KOPT-K1 (cell line): ENCODE results near the gene NECTIN3.

Experiments used
- H3K27ac ChIP-seq: fragments of 200-600 bp; sonication (generic); 2 replicates; pipeline ENCODE4 v1.5.1; 2016; ENCODE audit warnings: antibody characterized with exemption, mild to moderate bottlenecking, low read depth, low read length; ENCODE audit not compliant: poor library complexity, severe bottlenecking
- H3K36me3 ChIP-seq: fragments of 200-600 bp; sonication (generic); 2 replicates; pipeline ENCODE4 v1.5.1; 2017; ENCODE audit warnings: antibody characterized with exemption, mild to moderate bottlenecking, low read length, moderate library complexity; ENCODE audit not compliant: insufficient read depth
- H3K9me3 ChIP-seq: fragments of 200-600 bp; sonication (generic); 2 replicates; pipeline ENCODE4 v1.5.1; 2017; ENCODE audit warnings: antibody characterized with exemption, low read length, mild to moderate bottlenecking; ENCODE audit not compliant: insufficient read depth, poor library complexity, severe bottlenecking

NECTIN3 gene

DNA sequence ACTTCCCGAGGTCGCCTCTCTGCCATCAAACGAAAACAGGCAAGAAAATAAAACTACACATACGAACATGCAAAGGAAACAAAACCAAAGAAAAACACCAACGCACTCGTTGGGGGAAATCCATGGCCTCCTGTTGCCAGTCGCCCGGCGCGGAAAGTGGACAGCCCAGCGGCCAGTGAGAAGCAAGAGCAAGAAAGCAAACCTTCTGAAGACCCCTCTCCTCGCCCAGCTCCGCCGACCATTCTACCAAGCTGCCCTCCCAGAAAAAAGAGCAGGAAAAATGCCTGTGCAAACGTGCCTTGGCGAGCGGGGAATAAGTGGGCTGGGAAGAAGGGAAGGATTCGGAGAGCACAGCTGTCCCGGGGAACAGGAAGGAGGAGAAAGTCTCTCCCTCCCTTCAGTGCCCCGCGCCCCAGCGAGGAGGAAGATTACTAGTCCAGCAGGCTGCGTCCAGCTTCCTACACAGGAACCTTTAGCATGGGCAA is 802 bp upstream of the NECTIN3 start:
- Histone ChIP-seq H3K27ac (peak overlapping the region; percentile 42), H3K36me3 (no peaks in the 10 kb centered on the region), H3K9me3 (no peaks in the 10 kb centered on the region)

DNA sequence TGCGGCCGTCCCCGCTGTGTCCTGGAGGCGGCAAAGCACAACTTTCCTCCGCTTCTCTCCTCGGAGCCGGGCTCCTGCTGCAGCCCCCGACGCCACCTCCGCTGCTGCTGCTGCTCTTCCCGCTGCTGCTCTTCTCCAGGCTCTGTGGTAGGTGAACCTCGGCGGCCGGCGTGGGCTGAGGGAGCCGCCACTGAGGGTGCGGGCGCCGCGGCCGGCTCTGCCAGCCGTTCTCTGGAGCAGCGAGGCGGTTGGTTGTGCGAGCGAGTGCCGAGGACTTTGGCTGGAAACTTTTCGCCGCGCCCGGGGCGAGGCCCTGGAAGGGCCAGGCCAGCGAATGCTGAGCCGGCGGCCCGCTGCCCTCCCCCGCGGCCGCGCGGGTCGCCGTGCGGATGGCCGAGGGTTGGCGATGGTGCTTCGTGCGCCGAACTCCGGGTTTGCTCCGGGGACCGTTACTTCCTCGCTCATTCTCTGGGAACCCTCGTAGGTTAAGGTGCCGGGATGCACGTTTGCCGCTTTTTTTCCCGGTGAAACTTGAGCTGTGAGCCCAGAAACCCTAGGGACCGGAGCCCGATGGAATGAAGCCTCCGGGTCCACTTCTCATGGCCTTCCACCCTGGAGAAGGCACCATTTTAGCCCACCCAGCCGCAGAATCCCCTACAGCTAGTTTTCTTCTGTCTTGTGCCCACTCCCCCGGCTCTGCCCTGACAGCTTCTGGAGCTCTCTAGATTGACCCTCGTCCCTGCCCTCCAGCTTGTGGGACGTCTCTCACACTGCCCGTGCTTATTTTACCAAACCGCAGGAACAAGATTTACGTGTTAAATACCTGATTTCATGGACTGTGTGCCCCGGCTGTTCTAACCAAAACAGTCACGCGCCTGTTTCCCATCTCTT is 660 bp downstream of the NECTIN3 start:
- Histone ChIP-seq H3K9me3 (no peaks in the 10 kb centered on the region), H3K27ac (peak overlapping the region; percentile 62), H3K36me3 (no peaks in the 10 kb centered on the region)

DNA sequence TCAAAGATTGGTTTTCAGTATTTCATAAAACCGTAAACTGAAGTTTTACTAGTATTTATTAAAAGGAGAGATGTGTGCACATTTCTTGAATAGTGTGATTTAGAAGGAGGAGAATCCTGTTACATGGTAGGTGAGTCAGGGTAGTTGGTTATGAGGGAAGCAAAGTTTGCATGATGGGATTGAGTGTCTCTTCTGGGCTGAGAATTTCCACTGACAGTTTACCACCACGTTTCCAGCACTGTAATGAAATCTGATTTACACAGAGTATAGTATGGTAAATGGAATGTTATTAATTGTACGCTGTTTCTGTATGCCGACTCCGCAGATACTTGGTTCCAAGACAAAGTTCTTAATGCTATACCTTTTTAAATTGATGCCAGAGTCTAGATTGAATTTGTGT is 1.6 kb downstream of the NECTIN3 start:
- Histone ChIP-seq H3K9me3 (no peaks in the 10 kb centered on the region), H3K36me3 (no peaks in the 10 kb centered on the region), H3K27ac (peak overlapping the region; percentile 62)

DNA sequence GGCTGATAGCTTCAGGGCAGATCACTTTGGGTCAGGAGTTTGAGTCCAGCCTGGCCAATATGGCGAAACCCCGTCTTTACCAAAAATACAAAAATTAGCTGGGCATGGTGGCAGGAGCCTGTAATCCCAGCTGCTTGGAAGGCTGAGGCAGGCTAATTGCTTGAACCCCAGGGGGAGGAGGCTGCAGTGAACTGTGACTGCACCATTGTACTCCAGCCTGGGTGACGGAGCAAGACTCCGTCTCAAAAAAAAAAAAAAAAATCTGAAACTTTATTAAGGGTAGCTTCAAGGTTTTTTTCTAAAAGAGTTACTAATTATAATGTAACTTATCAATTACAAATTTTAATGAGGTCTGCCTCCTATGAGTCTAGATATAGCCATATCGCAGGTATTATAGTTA is 5.1 kb downstream of the NECTIN3 start:
- Histone ChIP-seq H3K27ac (no peak overlapping the region), H3K9me3 (no peaks in the 10 kb centered on the region), H3K36me3 (no peaks in the 10 kb centered on the region)

DNA sequence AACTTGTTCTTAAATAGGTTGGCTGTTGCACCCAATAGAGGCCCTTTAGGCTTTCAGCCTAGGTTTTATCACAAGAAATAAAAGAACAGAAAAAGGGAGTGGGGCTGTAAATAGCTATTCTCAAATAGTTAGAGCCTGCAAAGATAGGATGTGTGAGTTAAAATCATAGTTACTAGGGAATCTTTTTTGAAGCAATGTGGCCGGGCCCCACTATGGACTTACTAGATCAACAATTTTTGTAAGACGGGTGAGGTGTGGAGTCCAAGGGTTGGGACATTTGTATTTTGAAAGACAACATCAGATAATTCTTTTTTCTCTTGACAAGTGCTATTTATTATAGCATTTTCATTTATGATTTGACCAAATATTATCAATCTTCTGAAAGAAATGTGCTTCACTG is 5.8 kb downstream of the NECTIN3 start:
- Histone ChIP-seq H3K9me3 (no peaks in the 10 kb centered on the region), H3K27ac (no peak overlapping the region), H3K36me3 (no peaks in the 10 kb centered on the region)

DNA sequence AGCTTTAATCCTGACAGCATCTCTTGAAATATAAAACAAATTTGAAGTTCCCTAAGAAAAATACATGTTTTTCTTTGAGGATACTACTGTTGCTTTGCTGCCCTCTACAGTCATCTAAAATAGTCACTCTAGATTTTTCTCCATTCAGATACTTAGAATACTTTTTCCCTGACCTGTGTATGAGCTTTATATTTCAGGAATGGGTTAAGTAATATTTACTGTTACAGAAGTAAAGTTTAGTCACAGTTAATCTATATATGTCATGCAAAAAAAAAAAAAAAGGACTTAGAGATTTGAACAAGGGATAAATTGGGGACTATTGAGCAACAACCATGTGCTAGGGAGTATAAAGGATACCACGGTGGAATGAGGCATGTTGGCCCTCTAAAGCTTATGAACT is 8.8 kb downstream of the NECTIN3 start:
- H3K9me3 ChIP-seq, result no peaks in the 10 kb centered on the region
- no peaks in the 10 kb centered on the region for H3K36me3 ChIP-seq
- H3K27ac ChIP-seq, result no peak overlapping the region

DNA sequence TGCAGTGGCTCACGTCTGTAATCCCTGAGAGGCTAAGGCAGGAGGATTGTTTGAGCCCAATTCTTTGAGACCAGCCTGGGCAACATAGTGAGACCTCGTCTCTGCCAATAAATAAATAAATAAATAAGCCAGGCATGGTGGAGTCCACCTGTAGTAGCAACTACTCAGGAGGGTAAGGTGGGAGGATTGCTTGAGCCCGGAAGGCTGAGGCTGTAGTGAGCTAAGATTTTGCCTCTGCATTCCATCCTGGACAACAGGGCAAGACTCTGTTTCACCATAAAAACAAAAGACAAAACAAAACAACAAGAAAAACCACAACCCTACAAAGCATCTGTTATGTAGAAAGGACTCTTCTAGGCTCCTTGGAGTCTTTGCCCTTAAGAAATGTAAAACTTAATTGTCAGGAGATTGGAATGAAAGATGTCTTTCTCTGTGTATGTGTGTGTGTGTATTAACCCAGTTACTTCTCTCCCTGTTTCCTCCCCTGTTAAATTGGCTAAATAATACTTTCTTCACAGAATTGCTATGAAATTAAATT is 9.5 kb downstream of the NECTIN3 start:
- Histone ChIP-seq H3K27ac (no peak overlapping the region), H3K9me3 (no peaks in the 10 kb centered on the region), H3K36me3 (no peaks in the 10 kb centered on the region)

DNA sequence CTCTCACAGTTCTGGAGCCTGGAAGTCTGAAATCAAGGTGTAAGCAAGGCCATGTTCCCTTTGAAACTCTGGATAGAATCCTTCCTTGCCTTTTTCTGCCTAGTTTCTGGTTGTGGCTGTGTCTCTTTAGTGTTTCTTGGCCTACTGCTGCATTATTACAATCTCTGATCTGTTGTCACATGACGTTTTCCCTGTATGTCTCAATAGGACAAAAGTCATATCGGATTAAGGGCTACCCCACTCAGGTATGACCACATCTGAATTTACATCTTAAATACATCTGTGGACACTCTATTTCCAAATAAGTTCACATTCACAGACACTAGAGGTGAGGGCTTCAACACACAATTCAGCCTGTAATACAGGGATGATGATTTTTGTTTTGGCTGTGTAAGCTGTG is 13.3 kb downstream of the NECTIN3 start:
- Histone ChIP-seq H3K9me3 (no peaks in the 10 kb centered on the region), H3K27ac (no peak overlapping the region), H3K36me3 (no peaks in the 10 kb centered on the region)

DNA sequence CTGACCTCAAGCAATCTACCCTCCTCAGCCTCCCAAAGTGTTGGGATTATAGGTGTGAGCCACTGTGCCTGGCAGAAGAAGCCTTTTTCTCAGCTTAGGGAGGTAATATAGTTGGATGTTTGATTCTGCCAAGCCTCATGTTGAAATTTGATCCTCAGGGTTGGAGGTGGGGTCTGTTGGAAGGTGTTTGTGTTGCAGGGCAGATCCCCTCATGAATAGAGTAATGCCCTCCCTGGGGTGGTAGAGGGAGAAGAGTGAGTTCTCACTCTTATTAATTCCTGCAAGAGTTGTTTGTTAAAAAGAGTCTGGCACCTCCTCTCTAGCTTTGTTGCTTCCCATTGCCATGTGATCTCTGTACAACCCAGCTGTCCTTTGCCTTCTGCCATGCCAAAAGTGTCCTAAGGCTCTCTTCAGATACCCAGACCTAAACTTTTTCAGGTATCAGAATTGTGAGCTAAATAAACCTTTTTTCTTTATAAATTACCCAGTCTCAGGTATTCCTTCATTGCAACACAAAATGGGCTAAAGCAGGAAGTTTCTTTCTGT is 16.4 kb downstream of the NECTIN3 start:
- Histone ChIP-seq H3K27ac (no peak overlapping the region), H3K9me3 (no peaks in the 10 kb centered on the region), H3K36me3 (no peaks in the 10 kb centered on the region)

DNA sequence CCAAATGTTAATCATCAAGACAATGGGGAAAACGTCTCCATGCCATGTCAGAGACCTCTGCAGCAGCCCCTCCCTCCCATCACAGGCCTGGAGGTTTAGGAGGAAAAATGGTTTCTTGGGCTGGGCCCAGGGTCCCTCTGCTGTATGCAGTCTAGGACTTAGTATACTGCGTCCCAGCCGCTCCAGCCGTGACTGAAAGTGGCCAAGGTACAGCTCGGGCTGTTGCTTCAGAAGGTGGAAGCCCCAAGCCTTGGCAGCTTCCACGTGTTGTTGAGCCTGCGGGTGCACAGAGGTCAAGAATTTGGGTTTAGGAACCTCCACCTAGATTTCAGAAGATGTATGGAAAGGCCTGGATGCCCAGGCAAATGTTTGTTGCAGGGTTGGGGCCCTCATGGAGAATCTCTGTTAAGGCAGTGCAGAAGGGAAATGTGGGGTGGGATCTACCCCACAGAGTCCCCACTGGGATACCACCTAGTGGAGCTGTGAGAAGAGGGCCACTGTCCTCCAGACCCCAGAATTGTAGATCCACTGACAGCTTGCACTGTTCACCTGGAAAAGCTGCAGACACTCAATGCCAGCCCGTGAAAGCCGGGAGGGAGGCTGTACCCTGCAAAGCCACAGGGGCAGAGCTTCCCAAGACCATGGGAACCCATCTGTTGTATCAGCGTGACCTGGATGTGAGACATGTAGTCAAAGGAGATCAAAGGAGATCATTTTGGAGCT is 25.0 kb downstream of the NECTIN3 start:
- H3K9me3 ChIP-seq, result peaks cover 35% of the 10 kb centered on the region
- 0 out of 2 replicates have a peak, but pooled peaks cover 4% of the 10 kb centered on the region for H3K36me3 ChIP-seq
- no peak overlapping the region for H3K27ac ChIP-seq

DNA sequence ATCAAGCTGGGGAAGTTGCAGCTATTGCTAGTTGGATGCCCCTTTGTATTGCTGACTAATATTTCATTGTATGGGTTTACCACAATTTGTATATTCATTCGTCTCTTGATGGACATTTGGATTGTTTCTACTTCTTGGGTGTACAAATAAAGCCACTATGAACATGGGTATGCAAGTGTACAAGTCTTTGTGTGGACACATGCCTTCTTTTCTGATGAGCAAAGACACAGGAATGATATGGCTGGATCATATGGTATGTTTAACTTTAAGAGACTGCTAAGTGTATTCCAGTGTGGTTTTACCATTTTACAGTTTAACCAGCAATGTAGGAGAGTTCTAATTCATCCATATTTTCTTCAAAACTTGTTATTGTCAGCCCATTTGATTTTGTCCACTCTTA is 32.2 kb downstream of the NECTIN3 start:
- no peak overlapping the region for H3K27ac ChIP-seq
- H3K9me3 ChIP-seq, result peaks cover 21% of the 10 kb centered on the region
- H3K36me3 ChIP-seq, result no peaks in the 10 kb centered on the region

DNA sequence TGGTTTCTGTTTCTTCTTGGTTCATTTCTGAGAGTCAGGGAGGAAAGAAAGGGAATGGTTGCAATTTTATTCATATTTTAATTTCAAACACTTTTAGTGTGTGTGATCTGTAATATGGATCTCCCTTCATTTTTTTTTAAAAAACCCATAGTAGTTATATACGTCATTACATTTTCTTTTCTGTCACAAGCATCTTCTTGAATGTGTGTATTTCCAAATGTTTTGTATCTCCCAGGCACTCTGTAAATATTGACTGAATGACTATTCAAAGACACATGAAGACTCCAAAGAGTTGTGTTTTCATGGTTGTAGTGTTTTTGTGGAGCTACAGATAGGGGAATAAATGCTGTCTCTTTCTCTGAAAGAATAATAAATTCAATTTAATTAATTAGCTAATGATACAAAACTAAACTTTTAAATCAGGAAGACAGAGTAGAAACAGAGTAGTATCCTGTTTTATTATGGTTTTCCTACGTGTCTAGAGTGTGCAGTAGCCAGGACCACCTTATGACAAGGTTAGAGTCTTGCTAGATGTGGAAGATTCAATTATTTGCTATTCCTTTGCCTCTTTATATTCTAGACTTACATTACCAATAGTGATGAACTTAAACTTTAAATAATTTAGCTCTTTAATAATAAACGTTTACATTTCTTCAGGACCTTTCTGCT is 35.5 kb downstream of the NECTIN3 start:
- Histone ChIP-seq H3K36me3 (no peaks in the 10 kb centered on the region), H3K27ac (no peak overlapping the region), H3K9me3 (peaks cover 21% of the 10 kb centered on the region)

DNA sequence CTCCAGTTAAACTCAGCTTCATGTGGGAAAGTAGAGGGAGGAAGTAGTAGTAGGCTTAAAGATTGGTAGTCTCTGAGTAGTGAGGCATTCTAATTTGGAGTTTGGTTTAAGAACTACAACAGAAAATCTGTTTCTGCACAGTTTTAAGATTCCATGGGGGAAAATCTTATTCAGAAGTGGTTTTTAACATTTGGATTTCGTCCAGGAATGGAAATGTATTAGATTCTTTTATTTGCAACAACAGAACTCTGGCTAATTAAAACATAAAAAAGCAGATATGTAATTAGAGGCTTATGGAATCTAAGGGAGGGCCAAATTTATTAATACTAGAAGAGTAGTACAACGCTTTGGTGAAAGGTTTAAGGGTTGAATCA is 36.0 kb downstream of the NECTIN3 start:
- Histone ChIP-seq H3K9me3 (peaks cover 21% of the 10 kb centered on the region), H3K36me3 (no peaks in the 10 kb centered on the region), H3K27ac (no peak overlapping the region)

DNA sequence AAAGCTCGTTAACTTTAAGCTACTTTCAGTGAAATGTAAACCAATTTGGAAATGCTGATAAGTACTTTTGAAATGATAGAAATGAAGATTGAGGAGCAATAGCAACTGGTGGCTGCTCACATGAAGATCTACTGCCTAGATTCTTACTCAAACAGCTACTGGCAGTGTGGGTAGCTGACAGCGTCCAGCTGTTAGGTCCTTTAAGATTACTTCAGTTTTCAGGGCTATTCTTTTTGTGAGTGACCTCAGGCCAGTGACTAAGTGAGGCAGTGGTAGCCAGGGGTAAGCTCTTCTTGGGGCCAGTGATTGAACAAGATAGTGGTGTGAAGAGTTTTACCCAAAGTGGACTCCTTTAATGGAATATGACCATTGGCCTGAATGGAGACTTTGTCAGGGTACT is 41.3 kb downstream of the NECTIN3 start:
- Histone ChIP-seq H3K9me3 (no peaks in the 10 kb centered on the region), H3K27ac (no peak overlapping the region), H3K36me3 (no peaks in the 10 kb centered on the region)

DNA sequence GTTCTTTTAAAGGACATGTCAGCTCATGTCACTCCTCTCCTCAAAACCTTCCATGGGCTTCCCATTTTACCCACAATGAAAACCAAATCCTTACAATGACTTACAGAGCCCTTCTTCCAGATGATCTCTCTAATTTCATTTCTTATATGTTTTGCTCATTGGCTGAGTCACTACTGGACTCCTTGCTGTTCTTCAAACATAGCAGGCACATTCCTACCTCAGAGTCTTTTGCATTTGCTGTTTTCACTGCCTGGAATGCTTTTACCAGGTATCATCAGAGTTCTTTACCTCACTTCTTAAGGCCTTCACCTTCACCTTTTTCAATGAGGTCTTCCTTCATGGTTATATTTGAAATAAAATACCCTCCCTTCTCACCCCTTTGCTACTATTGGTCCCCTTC is 57.3 kb downstream of the NECTIN3 start:
- Histone ChIP-seq H3K36me3 (peaks cover 7% of the 10 kb centered on the region; the same call in 1 of the 2 replicates), H3K9me3 (no peaks in the 10 kb centered on the region), H3K27ac (no peak overlapping the region)
